HG02885 (cell line): ENCODE measurements around the gene WDR93.

Source experiments
- ATAC-seq: cut with Tn5 transposase; IDR thresholded peaks from one replicate; pipeline ENCODE4 v1.9.1; 2021; ENCODE audit warnings: mild to moderate bottlenecking; ENCODE audit not compliant: unreplicated experiment, poor library complexity

The WDR93 gene

GRCh38 chr15:89745768-89746167 lies 55.2 kb downstream of the WDR93 start:
- no peak for ATAC-seq

DNA sequence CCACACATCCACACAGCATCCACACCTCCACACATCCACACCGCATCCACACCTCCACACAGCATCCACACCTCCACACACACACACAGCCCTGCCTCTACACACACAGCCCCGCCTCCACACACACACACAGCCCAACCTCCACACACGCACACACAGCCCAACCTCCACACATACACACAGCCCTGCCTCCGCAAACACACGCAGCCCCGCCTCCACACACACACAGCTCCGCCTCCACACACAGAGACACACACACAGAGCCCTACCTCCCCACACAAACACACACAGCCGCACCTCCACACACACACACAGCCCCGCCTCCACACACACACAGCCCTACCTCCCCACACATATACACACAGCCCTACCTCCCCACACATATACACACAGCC lies 55.8 kb downstream of the WDR93 start:
- no peak for ATAC-seq

DNA sequence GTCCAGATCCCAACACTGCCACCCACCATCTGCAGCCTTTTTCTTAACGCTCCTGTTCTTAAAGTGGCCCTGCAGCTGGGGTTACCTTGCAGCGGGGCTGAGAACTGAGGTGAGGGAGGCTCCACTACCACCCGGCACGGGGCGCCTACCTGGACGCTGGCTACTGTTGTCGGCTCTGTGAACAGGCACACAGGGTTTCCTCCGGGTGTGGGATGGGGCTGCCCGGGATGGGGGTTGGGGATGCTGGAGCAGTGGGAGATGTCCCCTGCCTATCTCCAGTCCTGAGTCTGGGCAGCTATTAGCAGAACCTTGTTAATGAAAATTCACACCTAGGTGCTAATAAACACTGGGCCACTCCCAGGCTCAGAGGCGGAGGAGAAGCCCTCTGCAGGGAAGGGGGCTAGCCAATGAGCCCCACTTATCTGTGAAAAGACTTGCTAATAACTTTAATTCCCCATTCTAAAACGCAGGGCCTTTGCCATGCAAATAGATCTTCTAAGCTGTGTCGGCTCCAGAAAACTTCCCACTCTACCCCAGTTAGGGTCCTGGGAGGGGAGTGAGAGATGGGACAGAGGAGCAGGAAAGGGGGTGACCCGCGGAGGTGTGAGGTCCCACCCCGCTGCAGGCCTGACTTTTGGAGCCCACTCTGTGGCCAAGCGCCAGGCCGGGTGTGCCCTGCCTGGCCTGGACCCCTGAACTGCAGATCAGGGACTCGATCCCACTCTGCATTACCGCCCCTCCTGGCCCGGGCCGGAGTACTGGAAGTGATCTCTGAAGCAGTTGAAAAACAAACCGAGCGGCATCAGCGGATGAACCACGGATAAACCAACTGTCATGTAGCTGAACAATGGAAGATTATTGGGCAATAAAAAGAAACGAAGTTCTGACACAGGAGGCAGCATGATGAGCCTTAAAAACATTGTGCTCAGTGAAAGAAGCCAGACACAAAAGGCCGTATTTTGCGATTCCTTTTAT lies 57.4 kb downstream of the WDR93 start:
- no peak for ATAC-seq

GRCh38 chr15:89749054-89749453 lies 58.4 kb downstream of the WDR93 start:
- no peak for ATAC-seq

DNA sequence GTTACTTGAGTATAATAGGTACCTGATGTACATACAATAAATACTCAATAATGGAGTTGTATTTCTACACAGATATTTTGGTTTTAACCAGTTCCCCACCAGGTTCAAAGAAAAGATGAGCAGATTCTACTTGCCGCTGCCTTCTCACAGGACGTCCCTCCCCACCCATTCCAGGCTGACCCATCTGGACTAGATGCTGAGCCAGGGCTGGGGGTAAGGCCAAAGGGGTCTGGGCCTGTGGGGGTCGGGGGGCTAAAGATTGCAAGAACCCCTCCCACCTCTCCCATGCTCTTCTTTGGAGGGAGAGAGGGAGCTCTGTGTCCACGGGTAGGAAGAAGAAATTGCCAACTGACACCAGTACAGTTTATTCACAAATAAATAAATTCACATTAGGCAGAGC lies 58.9 kb downstream of the WDR93 start:
- no peak for ATAC-seq

DNA sequence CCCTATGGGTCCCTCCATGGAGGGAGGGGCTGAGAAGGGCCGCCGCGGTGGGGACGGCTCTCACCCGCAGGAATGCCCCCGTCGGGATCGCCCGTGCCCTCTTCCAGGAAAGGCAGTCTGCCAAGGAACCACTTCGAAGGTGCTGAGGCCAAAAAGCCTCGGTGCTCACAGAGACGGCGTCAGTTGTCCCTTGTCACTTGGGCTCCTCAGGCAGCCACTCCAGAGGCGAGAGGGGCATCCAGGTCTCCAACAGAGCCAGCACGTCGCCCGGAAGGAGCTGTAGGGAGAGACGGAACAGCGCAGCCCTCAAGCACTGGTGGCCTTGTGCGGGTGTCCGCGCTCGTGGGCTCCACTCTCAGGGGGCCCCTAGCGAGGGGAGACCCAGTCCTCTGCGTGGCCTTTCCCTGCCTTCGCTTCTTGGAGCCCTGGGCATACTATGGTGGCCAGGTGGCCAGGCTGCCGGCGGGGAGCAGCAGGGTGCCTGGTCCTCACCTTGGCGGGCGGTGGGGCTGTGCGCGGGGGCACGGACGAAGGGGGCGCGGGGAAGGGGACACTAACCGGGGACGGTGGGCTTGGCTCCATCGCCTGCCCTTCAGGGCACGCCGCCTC lies 59.4 kb downstream of the WDR93 start:
- no peak for ATAC-seq

GRCh38 chr15:89750560-89751542 lies 60.2 kb downstream of the WDR93 start, which contains the start of gene MESP1:
MESP1 (minus strand) TSS chr15:89751249; CDS start chr15:89751231, 18 bp downstream.
- ATAC-seq: peak; percentile 95

- no peak for ATAC-seq
These were observed 61.1 kb downstream of the WDR93 start for GRCh38 chr15:89751748-89752147.

DNA sequence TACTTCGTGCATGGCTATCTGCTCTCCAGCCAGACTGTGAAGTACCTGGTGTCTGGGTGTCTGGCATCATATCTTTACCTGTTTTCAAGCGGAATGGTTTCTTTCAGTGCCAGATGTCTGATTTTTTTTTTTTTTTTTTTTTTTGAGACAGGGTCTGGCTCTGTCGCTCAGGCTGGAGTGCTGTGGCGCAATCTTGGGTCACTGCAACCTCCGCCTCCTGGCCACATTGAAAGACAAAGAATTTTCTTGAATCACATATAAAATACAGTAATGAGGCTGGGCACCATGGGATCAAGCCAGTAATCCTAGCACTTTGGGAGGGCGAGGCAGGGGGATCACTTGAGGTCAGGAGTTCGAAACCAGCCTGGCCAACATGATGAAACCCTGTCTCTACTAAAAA lies 63.2 kb downstream of the WDR93 start:
- ATAC-seq: no peak

DNA sequence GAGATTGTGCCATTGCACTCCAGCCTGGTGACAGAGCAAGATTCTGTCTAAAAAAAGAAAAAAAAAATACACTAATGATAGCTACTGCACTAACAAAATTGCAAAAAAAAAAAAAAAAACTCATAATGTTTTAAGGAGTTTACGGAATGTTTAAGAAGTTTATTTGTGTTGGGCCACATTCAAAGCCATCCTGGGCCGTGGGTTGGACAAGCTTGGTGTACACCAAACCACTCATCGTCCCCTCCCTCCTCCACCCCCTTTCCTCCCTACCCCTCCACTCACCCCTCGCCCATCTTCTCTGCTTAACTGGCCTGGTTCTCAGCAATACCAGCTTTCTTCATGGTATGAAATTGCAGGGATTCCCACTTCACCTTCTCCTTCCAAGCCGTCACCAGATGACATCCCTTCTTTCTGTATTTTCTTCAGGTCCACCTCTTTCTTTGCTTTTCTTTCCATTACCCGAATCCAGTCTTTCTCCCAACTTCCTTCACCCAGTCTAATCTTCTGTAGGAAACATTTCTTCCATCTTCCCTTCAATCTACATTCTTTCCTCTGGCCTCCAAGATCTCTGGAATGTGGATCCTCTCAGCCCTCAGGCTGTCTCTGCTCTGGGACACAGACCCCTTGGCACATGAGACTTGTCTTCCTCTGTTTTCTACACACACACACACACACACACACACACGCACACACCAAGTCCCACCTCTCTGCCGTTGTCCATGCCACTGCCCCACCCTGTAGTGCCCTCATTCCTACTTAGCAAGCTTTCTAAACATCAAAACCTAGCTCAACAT lies 63.9 kb downstream of the WDR93 start:
- ATAC-seq: no peak

GRCh38 chr15:89755701-89756100 lies 65.1 kb downstream of the WDR93 start:
- ATAC-seq: no peak

- ATAC-seq: no peak
These were observed 66.3 kb downstream of the WDR93 start for GRCh38 chr15:89756897-89757296.

DNA sequence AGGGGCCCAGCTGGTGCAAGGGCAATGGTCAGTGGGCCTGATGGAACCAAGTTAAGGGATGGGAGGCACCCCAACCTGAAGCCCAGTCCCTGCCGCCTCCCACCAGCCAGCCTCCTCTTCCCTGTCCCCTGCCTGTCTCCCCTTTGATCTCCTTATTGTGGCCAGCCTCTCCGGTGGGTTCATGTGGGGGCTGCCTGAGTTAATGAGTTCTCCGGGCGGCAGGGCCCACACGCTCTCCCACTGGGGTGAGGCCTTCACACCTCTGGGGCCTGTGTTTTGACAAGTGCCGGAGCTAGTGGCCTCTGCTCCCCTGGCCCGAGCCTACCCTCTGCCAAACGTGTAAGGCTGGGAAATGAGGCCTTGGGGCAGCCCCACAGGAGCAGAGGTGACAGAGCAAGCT lies 67.7 kb downstream of the WDR93 start:
- ATAC-seq: no peak

- ATAC-seq: no peak
These were observed 68.4 kb downstream of the WDR93 start for GRCh38 chr15:89758981-89759380.

DNA sequence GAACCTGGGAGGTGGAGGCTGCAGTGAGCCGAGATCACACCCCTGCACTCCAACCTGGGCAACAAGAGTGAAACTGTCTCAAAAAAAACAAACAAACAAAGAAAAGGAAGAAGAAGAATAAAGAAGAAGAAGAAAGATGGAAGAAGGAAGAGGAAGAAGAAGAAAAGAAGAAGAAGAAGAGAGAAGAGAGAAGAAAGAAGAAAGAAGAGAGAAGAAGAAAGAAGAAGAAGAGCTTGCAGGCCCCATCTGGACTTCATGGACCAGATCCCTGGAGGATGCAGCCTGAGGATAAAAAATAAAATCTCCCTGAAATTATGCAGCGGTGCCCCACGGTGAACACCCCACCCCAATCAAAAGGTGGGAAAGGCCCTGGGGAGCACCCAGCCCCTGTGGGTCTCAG lies 69.2 kb downstream of the WDR93 start:
- ATAC-seq: no peak

DNA sequence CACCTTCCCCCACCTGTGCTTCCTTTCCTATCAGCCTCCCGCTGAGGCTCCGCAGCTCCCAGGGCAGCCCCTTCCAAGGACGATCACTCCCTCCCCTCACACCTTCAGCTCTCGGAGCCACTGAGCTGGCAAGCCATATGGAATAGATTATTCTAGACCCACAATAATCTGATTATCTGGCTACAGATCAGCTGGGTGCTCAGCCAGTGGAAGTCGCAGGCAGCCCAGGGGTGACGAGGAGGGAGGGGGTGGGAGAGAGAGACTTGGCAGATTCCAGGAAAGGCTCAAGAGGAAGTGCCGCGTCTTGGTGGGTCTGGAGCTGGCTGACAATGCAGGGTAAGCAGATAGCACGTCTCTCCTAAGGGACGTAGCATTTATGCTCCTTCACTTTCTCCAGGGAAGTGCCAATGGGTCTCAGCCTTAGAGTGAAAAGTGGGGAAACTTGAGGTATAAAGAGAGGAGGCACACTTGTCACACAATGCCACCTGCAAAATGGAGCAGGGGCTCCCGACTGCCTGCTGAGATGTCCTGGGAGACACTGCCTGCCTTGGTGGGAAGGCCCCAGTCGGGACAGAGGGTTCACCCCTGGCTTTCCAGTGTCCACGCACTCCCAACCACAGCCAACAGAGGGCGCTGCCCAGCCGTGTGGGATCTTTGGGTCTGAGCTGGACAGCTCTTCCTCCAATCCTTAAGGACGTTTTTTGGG lies 69.8 kb downstream of the WDR93 start:
- ATAC-seq: peak; percentile 63

GRCh38 chr15:89761009-89761831 lies 70.6 kb downstream of the WDR93 start:
- ATAC-seq: no peak

DNA sequence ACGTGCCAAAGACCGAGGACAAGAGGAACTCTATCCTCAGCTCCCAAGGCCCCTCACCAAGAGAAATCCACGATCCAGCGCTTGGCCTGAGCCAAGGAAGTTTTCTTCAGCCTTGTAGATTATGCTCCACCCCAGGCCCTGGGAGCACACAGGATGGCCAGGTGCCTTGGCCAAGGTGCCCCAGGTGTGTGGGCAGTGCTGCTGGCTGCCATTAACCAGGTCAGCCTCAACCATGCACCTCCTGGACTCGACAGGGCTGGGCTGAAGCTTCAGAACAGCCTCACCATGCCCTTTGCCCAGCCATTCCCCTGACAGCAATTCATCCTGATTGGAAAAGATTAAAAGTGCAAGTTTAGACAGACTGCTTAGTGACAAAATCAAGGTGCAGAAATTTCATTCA lies 71.3 kb downstream of the WDR93 start:
- ATAC-seq: no peak
